PC-3 (cell line): ENCODE measurements around the gene CACNB3.

Source experiments
- EZH2phosphoT487 ChIP-seq: fragments of 300-600 bp; sonication (generic); IDR thresholded peaks from 2 replicates; pipeline ENCODE4 v1.6.1; 2018; ENCODE audit warnings: mild to moderate bottlenecking, antibody characterized with exemption, low read length, borderline replicate concordance
- TF ChIP-seq, protein P1 (sequence below): fragments of 300-600 bp; sonication (generic); conservative IDR thresholded peaks from 2 replicates; pipeline ENCODE4 v1.5.1; 2017; ENCODE audit warnings: antibody characterized with exemption, low read depth, mild to moderate bottlenecking, low read length

DNA sequence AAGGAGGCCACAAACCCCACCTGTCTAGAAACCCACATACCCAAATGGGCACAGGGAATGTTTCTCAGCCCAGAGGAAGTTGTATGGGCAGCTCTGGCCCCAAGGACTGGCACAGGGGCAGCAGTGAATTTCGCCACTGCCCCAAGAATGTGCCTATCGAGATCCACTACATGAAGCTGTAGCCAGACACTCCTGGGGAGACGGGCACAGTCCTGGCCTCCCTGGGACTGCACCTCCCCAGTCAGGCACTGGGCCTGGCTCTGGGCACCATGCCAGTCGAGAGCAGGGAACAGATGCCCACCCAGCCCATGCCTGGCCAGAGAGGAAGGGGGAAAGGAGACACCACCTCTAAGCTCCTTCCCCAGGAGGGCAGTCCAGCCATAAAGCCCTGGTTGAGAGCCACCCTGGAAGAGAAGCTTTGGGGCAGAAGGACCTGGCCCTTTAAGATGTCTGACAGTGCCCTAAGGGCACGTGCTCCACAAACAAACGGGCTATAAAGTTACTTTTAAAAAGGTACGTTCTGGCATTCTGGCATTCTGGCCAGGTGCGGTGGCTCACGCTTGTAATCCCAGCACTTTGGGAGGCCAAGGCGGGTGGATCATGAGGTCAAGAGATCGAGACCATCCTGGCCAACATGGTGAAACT is 37.8 kb upstream of the CACNB3 start:
- TF ChIP-seq, protein P1, sequence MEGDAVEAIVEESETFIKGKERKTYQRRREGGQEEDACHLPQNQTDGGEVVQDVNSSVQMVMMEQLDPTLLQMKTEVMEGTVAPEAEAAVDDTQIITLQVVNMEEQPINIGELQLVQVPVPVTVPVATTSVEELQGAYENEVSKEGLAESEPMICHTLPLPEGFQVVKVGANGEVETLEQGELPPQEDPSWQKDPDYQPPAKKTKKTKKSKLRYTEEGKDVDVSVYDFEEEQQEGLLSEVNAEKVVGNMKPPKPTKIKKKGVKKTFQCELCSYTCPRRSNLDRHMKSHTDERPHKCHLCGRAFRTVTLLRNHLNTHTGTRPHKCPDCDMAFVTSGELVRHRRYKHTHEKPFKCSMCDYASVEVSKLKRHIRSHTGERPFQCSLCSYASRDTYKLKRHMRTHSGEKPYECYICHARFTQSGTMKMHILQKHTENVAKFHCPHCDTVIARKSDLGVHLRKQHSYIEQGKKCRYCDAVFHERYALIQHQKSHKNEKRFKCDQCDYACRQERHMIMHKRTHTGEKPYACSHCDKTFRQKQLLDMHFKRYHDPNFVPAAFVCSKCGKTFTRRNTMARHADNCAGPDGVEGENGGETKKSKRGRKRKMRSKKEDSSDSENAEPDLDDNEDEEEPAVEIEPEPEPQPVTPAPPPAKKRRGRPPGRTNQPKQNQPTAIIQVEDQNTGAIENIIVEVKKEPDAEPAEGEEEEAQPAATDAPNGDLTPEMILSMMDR, result no peak
- no peak for TF ChIP-seq EZH2phosphoT487
